ENCODE data around the gene KRTAP5-6.

DNA sequence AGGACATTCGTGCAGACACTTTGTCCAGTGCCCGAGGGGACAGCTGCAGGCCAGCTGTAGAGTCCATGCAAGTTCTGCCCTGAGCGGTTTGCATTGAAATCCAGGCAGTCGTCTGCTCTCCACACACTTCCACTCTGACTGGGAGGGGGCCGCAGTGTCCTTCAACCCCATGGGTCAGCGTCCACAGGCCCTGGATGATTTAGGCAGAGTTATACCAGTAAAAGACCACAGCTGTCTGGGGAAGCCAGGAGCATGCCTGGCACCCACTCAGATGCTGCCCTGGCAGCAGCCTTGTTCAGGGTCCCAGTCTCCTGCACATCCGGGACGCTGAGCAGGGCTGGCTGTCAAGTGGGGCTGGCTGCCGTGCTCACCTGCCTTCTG is 40.9 kb upstream of the KRTAP5-6 start:
- TF ChIP-seq, protein P1, sequence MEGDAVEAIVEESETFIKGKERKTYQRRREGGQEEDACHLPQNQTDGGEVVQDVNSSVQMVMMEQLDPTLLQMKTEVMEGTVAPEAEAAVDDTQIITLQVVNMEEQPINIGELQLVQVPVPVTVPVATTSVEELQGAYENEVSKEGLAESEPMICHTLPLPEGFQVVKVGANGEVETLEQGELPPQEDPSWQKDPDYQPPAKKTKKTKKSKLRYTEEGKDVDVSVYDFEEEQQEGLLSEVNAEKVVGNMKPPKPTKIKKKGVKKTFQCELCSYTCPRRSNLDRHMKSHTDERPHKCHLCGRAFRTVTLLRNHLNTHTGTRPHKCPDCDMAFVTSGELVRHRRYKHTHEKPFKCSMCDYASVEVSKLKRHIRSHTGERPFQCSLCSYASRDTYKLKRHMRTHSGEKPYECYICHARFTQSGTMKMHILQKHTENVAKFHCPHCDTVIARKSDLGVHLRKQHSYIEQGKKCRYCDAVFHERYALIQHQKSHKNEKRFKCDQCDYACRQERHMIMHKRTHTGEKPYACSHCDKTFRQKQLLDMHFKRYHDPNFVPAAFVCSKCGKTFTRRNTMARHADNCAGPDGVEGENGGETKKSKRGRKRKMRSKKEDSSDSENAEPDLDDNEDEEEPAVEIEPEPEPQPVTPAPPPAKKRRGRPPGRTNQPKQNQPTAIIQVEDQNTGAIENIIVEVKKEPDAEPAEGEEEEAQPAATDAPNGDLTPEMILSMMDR (IDR thresholded peaks at IDR 0.05): no peak
- TF ChIP-seq POLR2A (IDR thresholded peaks at IDR 0.05; ENCODE audit: low read length) (no peak), ZC3H11A (IDR thresholded peaks at IDR 0.05) (no peak), GATA3 (IDR thresholded peaks at IDR 0.05; ENCODE audit: borderline replicate concordance) (no peak), HDAC2 (IDR thresholded peaks at IDR 0.05) (no peak), EHMT2 (IDR thresholded peaks at IDR 0.05; ENCODE audit: low read depth) (no peak), CEBPB (IDR thresholded peaks at IDR 0.05) (no peak), MAFK (IDR thresholded peaks at IDR 0.05; ENCODE audit: partially characterized antibody) (no peak), CBX2 (IDR thresholded peaks at IDR 0.05; ENCODE audit: borderline replicate concordance, low read depth) (no peak), HMGXB4 (CRISPR knock-in tag; IDR thresholded peaks at IDR 0.05; ENCODE audit: borderline replicate concordance) (no peak), MAX (IDR thresholded peaks at IDR 0.05) (no peak), RAD21 (conservative IDR thresholded peaks at IDR 0.05 in 1 of 2, IDR thresholded peaks at IDR 0.05 in 1 of 2) (no peak)
- TF ChIP-seq, protein P2, sequence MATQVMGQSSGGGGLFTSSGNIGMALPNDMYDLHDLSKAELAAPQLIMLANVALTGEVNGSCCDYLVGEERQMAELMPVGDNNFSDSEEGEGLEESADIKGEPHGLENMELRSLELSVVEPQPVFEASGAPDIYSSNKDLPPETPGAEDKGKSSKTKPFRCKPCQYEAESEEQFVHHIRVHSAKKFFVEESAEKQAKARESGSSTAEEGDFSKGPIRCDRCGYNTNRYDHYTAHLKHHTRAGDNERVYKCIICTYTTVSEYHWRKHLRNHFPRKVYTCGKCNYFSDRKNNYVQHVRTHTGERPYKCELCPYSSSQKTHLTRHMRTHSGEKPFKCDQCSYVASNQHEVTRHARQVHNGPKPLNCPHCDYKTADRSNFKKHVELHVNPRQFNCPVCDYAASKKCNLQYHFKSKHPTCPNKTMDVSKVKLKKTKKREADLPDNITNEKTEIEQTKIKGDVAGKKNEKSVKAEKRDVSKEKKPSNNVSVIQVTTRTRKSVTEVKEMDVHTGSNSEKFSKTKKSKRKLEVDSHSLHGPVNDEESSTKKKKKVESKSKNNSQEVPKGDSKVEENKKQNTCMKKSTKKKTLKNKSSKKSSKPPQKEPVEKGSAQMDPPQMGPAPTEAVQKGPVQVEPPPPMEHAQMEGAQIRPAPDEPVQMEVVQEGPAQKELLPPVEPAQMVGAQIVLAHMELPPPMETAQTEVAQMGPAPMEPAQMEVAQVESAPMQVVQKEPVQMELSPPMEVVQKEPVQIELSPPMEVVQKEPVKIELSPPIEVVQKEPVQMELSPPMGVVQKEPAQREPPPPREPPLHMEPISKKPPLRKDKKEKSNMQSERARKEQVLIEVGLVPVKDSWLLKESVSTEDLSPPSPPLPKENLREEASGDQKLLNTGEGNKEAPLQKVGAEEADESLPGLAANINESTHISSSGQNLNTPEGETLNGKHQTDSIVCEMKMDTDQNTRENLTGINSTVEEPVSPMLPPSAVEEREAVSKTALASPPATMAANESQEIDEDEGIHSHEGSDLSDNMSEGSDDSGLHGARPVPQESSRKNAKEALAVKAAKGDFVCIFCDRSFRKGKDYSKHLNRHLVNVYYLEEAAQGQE (IDR thresholded peaks at IDR 0.05): no peak

All from A549 (cell line).